T-helper 2 cell treated with Interferon-gamma antibody and Interleukin-4, amounts not matched to agents 100 ng/mL and 5 ng/mL, for 36 hours (primary cell): Measurements from ENCODE around the gene ZMIZ1. TPM values are rescaled to one million over a fixed set of nuclear protein-coding genes. Genes with fewer than 3 reads are reported as not detected.

Experiments
- intact Hi-C: fragments of 100-400 bp; cut with micrococcal nuclease; formaldehyde crosslinking; loops from one replicate; pipeline ENCODE4 v1.15.1; 2023
- total RNA-seq: library from RNA; stranded (reverse); gene quantifications from 2 replicates; pipeline ENCODE4 v1.2.3, GENCODE V29; 2022

ZMIZ1 gene
- total RNA-seq, 1 donor from 2014 or later = 45.8 TPM

DNA sequence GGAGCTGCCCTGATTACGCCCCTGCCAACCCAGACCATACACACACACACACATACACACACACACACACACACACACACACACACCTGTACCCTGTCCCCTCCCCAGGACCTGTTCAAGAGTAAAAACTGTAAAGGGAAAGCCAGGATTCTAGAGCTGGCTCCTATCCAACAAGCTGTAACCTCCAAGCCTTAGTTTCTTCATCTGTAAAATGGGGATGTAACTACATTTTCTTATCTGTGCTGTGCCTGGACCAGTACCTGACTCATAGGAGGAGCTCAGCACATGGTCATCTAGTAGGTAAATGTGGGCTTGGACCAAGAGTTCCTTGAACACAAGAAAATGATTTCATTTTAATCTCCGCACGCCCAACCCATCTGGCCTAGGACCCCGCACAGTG, 128.8 kb downstream of the ZMIZ1 start:
- intact Hi-C loops = loop anchor here (2.0 to 10.0 kb wide), 4 partner anchors 130 to 985 kb away; partner anchors contain the start of gene ZMIZ1

- intact Hi-C loops = no loop called here
Observed at GRCh38 chr10:79200346-79200745, 131.6 kb downstream of the ZMIZ1 start.

DNA sequence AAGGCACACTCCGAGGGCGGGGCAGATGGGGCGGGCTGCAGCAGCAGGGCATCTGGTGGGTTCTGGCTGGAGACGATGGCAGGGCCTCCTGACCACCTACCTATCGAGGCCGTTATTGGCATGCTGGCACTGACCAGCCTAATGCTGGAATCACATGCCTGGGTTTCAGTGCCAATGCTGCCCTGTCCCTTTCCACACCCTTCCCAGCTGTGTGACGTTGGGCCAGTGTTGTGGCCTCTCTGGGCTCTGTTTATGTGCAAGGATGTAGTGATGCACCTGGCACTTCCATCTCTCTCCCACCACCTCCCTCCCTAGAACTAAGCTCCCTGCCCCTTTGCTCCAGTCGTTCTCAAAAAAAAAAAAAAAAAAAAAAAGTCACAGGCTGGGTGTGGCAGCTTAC, 132.9 kb downstream of the ZMIZ1 start:
- intact Hi-C loops = no loop called here

GRCh38 chr10:79202188-79203013, 133.6 kb downstream of the ZMIZ1 start:
- intact Hi-C loops = no loop called here

DNA sequence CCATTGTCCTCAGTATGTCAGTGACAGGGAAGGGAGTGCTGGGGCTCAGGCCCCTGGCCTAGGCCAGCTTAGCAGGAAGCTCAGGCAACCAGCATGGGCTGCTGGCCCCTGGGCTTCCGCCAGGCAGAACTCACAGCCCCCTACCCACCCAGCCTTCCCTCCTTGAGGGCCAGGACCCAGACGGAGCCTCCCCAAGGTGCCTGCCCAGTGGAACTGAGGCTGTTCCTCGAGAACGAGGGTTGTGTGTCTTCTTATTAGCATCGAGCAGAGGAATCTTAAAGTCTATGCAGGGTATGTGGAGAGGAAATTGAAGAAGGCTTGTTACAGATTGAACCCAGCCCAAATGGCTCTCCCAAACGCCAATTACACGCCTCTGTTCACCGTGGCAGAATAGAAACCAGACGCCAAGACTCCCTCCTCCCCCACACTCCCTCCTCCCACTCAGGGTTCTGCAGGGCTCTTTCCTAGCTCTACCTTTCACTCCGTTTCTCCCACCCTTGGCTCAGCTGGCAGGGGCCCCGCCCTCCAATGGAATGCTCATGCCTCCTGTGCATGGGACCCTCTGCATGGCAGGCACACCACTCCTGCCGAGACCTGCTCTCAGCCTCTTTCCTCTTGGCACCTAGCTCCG, 134.4 kb downstream of the ZMIZ1 start:
- intact Hi-C loops = no loop called here

GRCh38 chr10:79203833-79204232, 135.1 kb downstream of the ZMIZ1 start:
- intact Hi-C loops = no loop called here

DNA sequence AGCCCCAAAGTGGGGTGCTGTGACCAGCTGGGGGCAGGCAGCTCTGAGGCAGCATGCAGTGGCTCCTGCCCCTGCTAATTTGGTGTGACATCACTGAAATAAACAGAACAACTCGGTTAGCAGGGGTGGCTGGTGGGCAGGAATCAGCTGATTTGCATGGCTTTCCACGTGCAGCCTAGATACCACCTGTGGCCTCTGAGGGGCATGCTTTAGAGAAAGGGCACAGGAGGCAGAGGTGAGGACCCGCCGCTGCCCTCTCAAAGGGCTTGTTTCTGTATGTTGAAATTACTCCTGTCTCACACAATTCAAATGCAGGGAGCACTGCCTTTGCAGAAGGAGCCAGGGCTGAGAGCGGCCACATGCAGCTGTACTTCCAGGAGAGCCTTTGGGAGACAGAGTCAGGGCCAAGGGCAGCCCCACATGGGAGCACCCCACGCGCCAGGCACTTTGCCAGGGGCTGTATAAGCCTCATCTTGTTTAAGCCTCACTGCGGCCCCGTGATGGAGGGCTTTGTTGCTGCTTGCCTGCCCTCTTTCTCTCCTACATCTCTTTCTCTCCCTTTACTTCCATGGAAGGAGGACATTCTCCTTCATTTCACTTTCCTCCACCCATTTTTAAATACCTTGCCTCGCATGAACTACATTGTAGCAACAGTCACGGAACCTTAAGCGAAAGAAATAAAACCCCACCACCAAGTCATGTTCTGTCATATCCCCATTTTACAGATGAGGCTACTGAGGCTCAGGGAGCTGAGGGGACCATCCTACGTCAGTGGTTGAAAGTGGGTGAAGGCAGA, 137.7 kb downstream of the ZMIZ1 start:
- intact Hi-C loops = no loop called here

DNA sequence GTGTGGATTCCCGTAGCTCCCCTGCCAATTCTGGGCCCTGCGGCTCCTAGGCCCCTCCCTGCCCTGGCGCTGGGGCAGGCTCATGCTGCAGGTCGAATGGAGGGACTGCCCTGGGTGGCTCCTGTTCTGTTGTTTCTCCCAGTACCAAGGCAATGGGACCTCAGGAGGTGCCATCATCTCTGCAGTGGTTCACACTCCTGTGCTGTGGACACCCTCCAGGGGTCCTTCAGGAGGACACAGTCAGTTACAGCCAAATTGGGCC, 138.3 kb downstream of the ZMIZ1 start:
- intact Hi-C loops = no loop called here

DNA sequence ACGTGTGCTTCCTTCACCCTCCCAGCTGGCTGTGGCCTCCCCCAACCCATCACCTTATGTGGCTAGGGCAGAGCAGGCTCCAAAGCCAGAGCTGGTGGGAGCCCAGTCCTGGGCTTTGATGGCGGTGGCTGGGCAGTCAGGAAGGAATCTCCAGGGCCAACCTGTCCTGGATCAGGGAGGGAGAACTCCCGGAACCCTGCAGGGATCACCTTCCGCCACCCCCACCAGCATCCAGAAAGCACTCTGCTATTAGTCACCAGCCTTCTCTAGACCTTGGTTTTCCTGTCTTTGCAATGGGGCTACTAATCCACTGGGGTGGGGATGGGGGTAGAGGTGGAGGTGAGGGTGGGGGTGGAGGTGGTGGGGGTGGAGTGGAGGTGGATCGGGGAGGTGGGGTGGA, 139.0 kb downstream of the ZMIZ1 start:
- intact Hi-C loops = no loop called here

GRCh38 chr10:79208251-79208983, 139.7 kb downstream of the ZMIZ1 start:
- intact Hi-C loops = no loop called here

GRCh38 chr10:79209340-79209739, 140.6 kb downstream of the ZMIZ1 start:
- intact Hi-C loops = no loop called here

GRCh38 chr10:79209831-79210230, 141.1 kb downstream of the ZMIZ1 start:
- intact Hi-C loops = no loop called here

GRCh38 chr10:79210672-79211071, 141.9 kb downstream of the ZMIZ1 start:
- intact Hi-C loops = no loop called here

- intact Hi-C loops = no loop called here
Observed at GRCh38 chr10:79211616-79212015, 142.8 kb downstream of the ZMIZ1 start.

DNA sequence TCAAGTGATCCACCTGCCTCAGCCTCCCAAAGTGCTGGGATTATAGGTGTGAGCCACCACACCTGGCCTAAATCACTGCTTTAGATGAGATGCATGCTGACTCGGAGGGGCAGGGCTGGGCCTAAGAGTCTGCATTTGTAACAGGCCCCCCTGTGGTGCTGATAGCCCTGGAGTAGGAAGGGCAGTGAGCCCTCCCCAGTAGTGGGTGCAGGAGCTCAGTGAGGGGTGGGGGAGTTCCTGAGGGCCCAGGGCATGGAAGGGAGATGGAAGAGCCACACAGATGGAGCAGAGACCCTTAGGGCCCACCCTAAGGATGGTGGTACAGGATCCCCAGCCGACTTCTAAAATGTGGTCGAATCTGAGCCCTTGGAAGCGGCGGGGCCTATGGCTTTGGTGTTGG, 146.8 kb downstream of the ZMIZ1 start:
- intact Hi-C loops = no loop called here

DNA sequence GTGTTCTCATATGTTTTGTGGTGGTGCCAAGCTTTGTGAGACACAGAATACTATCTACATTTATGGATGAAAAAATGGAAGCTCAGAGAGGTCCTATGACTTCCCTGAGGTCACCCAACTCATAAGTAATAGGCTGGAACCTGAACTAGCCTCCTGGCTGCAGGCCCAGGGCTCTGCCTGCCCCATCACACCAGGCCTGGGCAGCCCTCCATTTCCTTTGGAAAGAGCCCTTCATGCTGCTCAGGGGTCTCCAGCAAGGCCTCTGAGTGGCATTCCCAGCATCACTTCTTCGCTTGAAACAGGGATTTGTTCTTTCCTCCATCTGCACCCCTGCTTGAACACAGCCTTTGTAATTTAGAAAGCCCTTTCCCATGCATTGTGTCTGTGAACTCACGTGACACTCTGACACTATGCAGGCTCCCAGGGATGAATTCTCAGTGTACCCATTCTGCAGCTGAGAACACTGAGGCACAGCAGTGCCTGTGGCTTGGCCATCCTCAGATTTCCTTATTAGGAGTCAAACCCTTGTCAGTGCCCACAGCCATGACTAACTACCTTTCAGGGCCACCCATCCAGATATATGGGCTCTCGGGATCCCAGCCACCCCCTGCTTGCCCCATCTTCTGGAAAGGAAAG, 150.7 kb downstream of the ZMIZ1 start:
- intact Hi-C loops = no loop called here

GRCh38 chr10:79220307-79220706, 151.5 kb downstream of the ZMIZ1 start:
- intact Hi-C loops = no loop called here

DNA sequence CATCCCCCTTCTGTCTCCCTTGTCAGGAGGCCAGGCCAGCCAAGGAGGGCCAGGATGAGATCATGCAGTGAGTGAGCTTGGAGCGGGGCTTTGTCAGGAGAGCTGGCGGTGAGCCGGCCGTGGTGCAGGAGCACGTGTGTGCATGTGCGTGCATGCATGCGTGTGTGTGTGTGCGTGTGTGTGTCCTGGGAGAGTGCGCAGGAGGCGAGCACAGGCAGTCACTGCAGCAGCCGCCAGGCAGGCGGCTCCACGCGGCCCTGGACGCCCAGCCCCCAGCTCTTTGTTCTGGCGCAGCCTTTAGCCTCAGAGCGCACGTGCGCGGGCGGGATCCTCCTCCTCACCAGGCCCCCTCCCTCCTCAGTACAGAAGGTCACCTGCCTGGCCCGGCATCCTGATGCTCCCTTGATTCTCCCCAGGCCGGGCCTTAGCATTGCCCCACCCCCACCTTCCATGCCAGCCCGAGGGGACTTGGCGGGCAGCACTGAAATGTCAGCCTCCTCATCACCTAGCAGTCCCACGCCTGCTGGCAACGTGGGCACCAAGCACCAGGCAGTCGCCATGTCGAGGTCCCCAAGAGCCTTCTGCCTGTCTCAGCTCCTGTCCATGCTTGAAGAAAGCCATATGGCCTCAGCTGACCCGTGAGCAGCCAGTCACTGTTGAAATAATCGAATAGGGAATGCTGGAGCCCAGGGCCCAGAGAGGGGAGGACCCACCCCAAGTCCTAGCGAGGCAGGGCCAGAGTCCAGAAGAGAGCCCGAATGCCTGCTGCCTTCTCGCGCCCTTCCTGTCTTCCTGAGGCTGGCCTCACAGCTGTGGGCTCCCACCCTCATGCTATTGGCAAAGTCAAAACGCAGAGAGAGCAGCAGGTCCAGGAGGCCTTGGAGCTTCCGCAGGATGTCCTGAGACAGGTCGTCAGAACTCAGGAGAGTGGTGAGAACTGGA, 152.6 kb downstream of the ZMIZ1 start:
- intact Hi-C loops = no loop called here

- intact Hi-C loops = no loop called here
Observed at GRCh38 chr10:79222186-79222585, 153.4 kb downstream of the ZMIZ1 start.
